HT-29 (cell line): ENCODE measurements around the gene DAB2IP. TPM values are rescaled to one million over a fixed set of nuclear protein-coding genes. Genes with fewer than 3 reads are reported as not detected.
"Not testable (repeated sequence)": the region's sequence is repeated elsewhere in the genome, so short reads cannot be mapped to it uniquely, and the experiment has no call there.

Experiments
- DNase-seq: peaks from one replicate; pipeline ENCODE4 v3.0.0-alpha.2; 2015; ENCODE audit warnings: low spot score
- total RNA-seq: library from RNA; depleted of rRNA; stranded (reverse); fragments of >200 nt; shearing (Covaris generic); gene quantifications from 2 replicates; pipeline ENCODE4 v1.2.3, GENCODE V29; 2014

The DAB2IP gene
- total RNA-seq, 1 experiment from 2014 or later: 58.1 TPM

GRCh38 chr9:121725008-121725775 is 73.8 kb downstream of the DAB2IP start:
- no peak for DNase-seq

GRCh38 chr9:121727295-121728020 is 76.0 kb downstream of the DAB2IP start:
- DNase-seq: no peak

GRCh38 chr9:121728916-121729315 is 77.5 kb downstream of the DAB2IP start:
- no peak for DNase-seq

GRCh38 chr9:121729769-121730562 is 78.5 kb downstream of the DAB2IP start:
- no peak for DNase-seq

- no peak for DNase-seq
These were observed 79.7 kb downstream of the DAB2IP start for GRCh38 chr9:121731090-121731489.

GRCh38 chr9:121731919-121732318 is 80.5 kb downstream of the DAB2IP start:
- DNase-seq: no peak

- DNase-seq: no peak
These were observed 81.0 kb downstream of the DAB2IP start for GRCh38 chr9:121732389-121732788.

- DNase-seq: no peak
These were observed 81.5 kb downstream of the DAB2IP start for GRCh38 chr9:121732886-121733285.

GRCh38 chr9:121734465-121734864 is 83.0 kb downstream of the DAB2IP start:
- DNase-seq: no peak

GRCh38 chr9:121735065-121735792 is 83.8 kb downstream of the DAB2IP start:
- peak; percentile 73 for DNase-seq

GRCh38 chr9:121735793-121736770 is 84.6 kb downstream of the DAB2IP start:
- DNase-seq: peak; percentile 78

GRCh38 chr9:121736934-121737462 is 85.6 kb downstream of the DAB2IP start:
- DNase-seq: peak; percentile 94

GRCh38 chr9:121737481-121737931 is 86.1 kb downstream of the DAB2IP start:
- peak; percentile 36 for DNase-seq

- DNase-seq: no peak
These were observed 87.0 kb downstream of the DAB2IP start for GRCh38 chr9:121738411-121738810.

- DNase-seq: no peak
These were observed 87.5 kb downstream of the DAB2IP start for GRCh38 chr9:121738968-121739367.

GRCh38 chr9:121739971-121740370 is 88.5 kb downstream of the DAB2IP start:
- no peak for DNase-seq

GRCh38 chr9:121741228-121741918 is 89.9 kb downstream of the DAB2IP start:
- no peak for DNase-seq

- not testable (repeated sequence) for DNase-seq
These were observed 90.5 kb downstream of the DAB2IP start for GRCh38 chr9:121741919-121742283.

- DNase-seq: no peak
These were observed 91.5 kb downstream of the DAB2IP start for GRCh38 chr9:121742923-121743322.
